Measurements from ENCODE around the gene MAP3K20.

The MAP3K20 gene

GRCh38 chr2:173075781-173076580 is at the start of gene MAP3K20:
Gene MAP3K20 (plus strand): TSS chr2:173075846. CDS start chr2:173091032, 15,186 bp downstream.
- in situ Hi-C loops (cut with MboI; ENCODE audit: low sequenced_read_pairs, unreplicated experiment) = no loop called here
- TF ChIP-seq CTCF (IDR thresholded peaks at IDR 0.05; ENCODE audit: borderline replicate concordance, control extremely low read depth, extremely low read depth, insufficient read depth, missing control alignments) = peak; percentile 69
- DNase-seq (ENCODE audit: low spot score) = peak; percentile 76

- no peak for DNase-seq (ENCODE audit: low spot score)
- no peak for TF ChIP-seq CTCF (IDR thresholded peaks at IDR 0.05; ENCODE audit: borderline replicate concordance, control extremely low read depth, extremely low read depth, insufficient read depth, missing control alignments)
- in situ Hi-C loops (cut with MboI; ENCODE audit: low sequenced_read_pairs, unreplicated experiment) = loop anchor here (5.0 kb wide), 1 partner anchor 186 kb away; no protein-coding TSS in a partner anchor
Measured at GRCh38 chr2:173026479-173026878, 49.2 kb upstream of the MAP3K20 start.

GRCh38 chr2:173027181-173028128 is 48.2 kb upstream of the MAP3K20 start:
- peak; percentile 74 for DNase-seq (ENCODE audit: low spot score)
- in situ Hi-C loops (cut with MboI; ENCODE audit: low sequenced_read_pairs, unreplicated experiment) = loop anchor here (5.0 kb wide), 1 partner anchor 185 kb away; no protein-coding TSS in a partner anchor
- TF ChIP-seq CTCF (IDR thresholded peaks at IDR 0.05; ENCODE audit: borderline replicate concordance, control extremely low read depth, extremely low read depth, insufficient read depth, missing control alignments) = peak; percentile 83

- TF ChIP-seq CTCF (IDR thresholded peaks at IDR 0.05; ENCODE audit: borderline replicate concordance, control extremely low read depth, extremely low read depth, insufficient read depth, missing control alignments) = no peak
- in situ Hi-C loops (cut with MboI; ENCODE audit: low sequenced_read_pairs, unreplicated experiment) = loop anchor here (5.0 kb wide), 1 partner anchor 184 kb away; no protein-coding TSS in a partner anchor
- no peak for DNase-seq (ENCODE audit: low spot score)
Measured at GRCh38 chr2:173028141-173028540, 47.5 kb upstream of the MAP3K20 start.

- no peak for TF ChIP-seq CTCF (IDR thresholded peaks at IDR 0.05; ENCODE audit: borderline replicate concordance, control extremely low read depth, extremely low read depth, insufficient read depth, missing control alignments)
- no peak for DNase-seq (ENCODE audit: low spot score)
- in situ Hi-C loops (cut with MboI; ENCODE audit: low sequenced_read_pairs, unreplicated experiment) = loop anchor here (5.0 kb wide), 1 partner anchor 184 kb away; no protein-coding TSS in a partner anchor
Measured at GRCh38 chr2:173028671-173029070, 47.0 kb upstream of the MAP3K20 start.

All from GM13976 (cell line).